Measurements from ENCODE around the gene BPIFA2.

DNA sequence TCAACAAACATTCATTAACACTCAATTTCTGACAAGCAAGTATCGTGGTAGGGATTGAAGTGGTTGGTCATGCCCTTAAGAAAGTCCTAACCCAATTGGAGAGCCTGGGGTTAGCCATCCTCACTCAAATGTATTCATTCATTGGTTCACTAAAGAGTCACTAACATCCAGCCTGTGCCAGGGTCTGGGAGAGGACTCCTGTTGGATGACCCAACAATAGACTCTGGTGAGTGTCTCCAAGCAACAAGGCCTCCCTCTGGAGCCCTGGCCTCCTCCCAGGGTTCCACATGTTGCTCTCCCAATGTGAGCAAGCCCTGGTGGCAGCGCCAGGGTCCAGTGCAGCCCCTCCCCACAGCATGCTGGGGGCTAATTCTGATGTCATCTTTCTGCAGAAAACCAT is 49.1 kb downstream of the BPIFA2 start, which contains the start of gene BPIFA3:
- TF ChIP-seq, protein P1, sequence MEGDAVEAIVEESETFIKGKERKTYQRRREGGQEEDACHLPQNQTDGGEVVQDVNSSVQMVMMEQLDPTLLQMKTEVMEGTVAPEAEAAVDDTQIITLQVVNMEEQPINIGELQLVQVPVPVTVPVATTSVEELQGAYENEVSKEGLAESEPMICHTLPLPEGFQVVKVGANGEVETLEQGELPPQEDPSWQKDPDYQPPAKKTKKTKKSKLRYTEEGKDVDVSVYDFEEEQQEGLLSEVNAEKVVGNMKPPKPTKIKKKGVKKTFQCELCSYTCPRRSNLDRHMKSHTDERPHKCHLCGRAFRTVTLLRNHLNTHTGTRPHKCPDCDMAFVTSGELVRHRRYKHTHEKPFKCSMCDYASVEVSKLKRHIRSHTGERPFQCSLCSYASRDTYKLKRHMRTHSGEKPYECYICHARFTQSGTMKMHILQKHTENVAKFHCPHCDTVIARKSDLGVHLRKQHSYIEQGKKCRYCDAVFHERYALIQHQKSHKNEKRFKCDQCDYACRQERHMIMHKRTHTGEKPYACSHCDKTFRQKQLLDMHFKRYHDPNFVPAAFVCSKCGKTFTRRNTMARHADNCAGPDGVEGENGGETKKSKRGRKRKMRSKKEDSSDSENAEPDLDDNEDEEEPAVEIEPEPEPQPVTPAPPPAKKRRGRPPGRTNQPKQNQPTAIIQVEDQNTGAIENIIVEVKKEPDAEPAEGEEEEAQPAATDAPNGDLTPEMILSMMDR (IDR thresholded peaks at IDR 0.05; ENCODE audit: low read length): no peak
- TF ChIP-seq EZH2phosphoT487 (IDR thresholded peaks at IDR 0.05; ENCODE audit: low read length) (no peak), EZH2 (optimal IDR thresholded peaks at IDR 0.05; ENCODE audit: low read depth, low read length) (no peak)

Measured in MM.1S (cell line).